VCaP (cell line): Measurements from ENCODE around the gene ABCB9.

Source experiments
- H3K27ac ChIP-seq: fragments of 450-650 bp; 2 replicates; pipeline ENCODE4 v1.5.1; 2017
- TF ChIP-seq, protein P1 (sequence below): fragments of 450-650 bp; conservative IDR thresholded peaks from 2 replicates; pipeline ENCODE4 v1.5.1; 2017; ENCODE audit warnings: mild to moderate bottlenecking, moderate library complexity

Gene ABCB9

DNA sequence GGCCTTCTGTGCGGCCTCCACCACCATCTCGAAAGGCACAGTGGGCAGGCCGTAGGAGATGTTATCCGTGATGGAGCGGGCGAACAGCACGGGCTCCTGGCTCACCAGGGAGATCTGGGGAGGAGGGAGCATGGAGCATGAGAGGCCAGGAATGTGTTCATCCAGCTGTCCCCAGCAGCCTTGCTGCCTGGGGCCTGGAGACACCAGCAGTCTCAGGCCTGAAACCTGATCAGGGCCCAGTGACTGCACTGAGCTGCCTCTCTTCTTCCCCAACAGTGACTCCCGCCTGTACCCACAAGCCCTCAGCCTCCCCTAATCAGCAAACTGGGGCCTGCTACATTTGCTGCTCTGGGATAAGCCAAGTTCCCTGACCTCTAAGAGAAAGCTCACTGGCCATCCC, 30.9 kb downstream of the ABCB9 start:
- TF ChIP-seq, protein P1, sequence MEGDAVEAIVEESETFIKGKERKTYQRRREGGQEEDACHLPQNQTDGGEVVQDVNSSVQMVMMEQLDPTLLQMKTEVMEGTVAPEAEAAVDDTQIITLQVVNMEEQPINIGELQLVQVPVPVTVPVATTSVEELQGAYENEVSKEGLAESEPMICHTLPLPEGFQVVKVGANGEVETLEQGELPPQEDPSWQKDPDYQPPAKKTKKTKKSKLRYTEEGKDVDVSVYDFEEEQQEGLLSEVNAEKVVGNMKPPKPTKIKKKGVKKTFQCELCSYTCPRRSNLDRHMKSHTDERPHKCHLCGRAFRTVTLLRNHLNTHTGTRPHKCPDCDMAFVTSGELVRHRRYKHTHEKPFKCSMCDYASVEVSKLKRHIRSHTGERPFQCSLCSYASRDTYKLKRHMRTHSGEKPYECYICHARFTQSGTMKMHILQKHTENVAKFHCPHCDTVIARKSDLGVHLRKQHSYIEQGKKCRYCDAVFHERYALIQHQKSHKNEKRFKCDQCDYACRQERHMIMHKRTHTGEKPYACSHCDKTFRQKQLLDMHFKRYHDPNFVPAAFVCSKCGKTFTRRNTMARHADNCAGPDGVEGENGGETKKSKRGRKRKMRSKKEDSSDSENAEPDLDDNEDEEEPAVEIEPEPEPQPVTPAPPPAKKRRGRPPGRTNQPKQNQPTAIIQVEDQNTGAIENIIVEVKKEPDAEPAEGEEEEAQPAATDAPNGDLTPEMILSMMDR: no peak
- H3K27ac ChIP-seq: no peak overlapping the region

DNA sequence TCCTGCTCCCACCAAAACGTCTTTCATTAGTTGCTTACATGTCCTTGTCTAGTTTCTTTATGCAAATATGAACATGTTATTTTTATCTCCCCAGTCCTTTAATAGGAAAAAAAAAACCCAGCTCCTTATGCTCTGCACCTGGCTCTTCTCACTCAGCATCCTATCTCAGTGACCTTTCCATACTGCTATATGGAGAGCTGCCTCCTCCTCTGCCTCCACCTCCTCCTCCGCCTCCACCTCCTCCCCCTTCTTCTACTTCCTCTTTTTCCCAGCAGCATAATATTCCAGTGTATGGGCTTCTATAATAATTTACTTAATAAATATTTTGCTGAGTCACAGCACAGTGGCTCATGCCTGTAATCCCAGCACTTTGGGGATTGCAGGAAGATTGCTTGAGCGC, 31.5 kb downstream of the ABCB9 start:
- H3K27ac ChIP-seq: no peak overlapping the region

DNA sequence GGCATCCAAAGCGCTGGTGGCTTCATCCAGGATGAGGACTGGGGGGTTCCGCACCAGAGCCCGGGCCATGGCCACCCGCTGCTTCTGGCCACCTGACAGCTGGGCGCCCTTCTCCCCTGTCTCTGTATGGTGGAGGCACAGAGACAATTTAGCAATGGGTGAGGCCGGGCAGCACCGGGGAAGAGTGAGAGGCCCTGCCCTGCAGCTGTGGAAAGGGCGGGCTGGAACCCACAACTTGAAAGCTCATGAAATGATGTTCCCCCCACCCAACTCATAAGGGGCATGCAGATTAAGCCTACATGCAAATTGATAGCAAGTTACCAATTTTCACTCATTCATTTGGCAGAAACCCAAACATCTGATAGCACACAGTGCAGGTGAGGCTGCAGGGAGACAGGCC, 34.1 kb downstream of the ABCB9 start:
- H3K27ac ChIP-seq: no peak overlapping the region
- TF ChIP-seq, protein P1: no peak

More for the DNA sequence above, 31.5 kb downstream of the ABCB9 start:
- TF ChIP-seq, protein P1: no peak

DNA sequence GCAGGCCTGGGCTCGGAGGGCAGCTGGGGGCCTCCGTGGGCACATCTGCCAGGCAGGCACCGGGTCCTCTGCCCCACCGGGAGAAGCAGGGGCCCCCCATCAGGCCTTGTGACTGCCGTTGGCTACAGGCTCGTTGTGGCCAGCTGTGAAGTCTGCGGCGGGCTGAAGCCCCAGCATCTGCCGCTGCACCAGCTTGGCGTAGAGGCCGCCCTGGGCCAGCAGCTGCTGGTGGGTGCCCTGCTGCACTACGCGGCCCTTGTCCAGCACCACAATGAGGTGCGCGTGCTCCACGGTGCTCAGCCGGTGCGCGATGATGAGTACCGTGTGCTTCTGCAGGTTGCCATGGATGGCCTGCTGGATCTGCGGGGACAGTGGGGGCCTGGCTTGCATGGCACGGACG, 36.5 kb downstream of the ABCB9 start:
- TF ChIP-seq, protein P1: no peak
- no peak overlapping the region for H3K27ac ChIP-seq

DNA sequence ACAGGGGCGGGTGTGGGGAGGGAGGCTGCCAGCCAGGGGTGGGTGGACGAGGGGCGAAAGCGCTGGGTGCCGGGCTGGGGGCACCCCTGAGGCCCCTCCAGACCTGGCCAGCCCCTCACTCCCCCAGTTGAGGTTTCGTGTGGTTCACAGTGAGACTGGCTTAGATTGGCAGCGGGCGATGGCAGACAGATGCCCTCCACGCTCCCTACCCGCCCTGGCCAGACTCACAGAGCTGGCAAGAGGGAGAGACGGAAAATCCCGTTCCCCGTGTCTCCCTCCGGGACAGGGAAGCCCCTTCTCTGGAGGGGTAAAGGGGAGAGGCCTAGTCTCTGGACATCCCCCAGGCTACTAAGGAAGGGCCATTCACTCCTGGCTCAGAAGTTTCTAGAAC, 37.1 kb downstream of the ABCB9 start:
- no peak overlapping the region for H3K27ac ChIP-seq

DNA sequence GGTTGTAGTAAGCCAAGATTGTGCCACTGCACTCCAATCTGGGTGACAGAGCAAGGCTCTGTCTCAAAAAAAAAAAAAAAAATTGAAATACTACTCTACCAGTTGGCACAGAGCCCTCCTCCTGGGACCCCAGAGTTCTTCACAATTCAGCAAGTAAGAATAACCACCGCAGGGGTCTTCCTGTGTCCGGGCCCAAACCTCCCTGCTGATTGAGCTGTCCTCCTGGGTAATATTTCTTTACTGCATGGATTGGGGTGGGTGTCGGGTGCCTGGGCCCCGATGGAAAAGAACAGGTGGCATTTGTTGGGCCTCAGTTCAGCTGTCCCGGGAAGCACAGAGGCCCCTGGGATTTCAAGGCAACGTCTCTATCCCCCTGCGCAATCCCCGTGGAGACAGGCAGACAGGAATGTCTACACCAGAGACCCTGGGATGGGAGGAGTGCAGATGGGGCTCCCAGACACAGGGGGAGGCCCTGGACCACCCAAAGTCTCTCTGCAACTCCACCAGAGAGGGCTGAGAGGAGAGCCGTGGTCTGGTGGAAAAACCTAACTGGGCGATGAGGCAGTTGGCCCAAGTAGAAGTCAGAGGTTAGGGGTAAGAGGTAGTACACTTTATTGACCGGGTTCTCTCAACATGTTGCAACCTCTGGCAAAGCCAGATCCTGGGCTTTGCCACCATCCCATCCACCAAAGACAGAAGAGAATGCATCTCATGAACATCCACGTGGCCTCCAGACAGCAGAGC, 37.7 kb downstream of the ABCB9 start:
- no peak overlapping the region for H3K27ac ChIP-seq
- TF ChIP-seq, protein P1: no peak

More for the DNA sequence above, 37.1 kb downstream of the ABCB9 start:
- TF ChIP-seq, protein P1: no peak

DNA sequence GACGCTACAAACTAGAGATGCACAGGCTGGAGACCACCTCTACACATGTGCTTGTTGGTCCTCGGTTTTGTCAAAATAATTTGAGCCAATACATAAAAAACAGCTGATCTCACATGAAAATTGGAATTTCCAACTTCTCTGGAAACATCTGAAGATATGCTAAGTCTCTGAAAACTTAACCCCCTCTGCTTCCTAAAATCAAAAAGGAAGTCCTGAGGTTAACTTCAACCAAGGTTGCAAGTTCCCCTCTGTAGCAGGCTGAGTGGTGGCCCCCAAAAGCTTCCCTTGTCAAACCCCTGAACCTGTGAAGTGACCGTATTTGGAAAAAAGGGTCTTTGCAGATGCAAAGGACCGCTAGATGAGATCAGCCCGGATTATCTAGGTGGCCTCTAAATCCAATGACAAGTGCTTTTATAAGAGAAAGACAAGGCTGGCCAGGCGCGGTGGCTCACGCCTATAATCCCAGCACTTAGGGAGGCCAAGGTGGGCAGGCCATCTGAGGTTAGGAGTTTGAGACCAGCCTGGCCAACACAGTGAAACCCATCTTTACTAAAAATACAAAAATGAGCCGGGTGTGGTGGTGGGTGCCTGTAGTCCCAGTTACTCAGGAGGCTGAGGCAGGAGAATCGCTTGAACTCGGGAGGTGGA, 38.4 kb downstream of the ABCB9 start:
- TF ChIP-seq, protein P1: no peak
- no peak overlapping the region for H3K27ac ChIP-seq
